Osteocyte (in vitro differentiated cells): ENCODE measurements around the gene CFL1. TPM values are rescaled to one million over a fixed set of nuclear protein-coding genes. Genes with fewer than 3 reads are reported as not detected.

Experiments used
- DNase-seq: peaks from one replicate; pipeline ENCODE4 v3.0.0; 2021; ENCODE audit warnings: mixed read lengths; ENCODE audit not compliant: unreplicated experiment; ENCODE audit errors: extremely low spot score
- H3K27ac Mint-ChIP-seq: one replicate; pipeline ENCODE4 v1.8.0; 2021; ENCODE audit warnings: mild to moderate bottlenecking, mixed read lengths; ENCODE audit not compliant: unreplicated experiment
- H3K27me3 Mint-ChIP-seq: one replicate; pipeline ENCODE4 v1.8.0; 2021; ENCODE audit warnings: mixed read lengths; ENCODE audit not compliant: unreplicated experiment
- H3K36me3 Mint-ChIP-seq: one replicate; pipeline ENCODE4 v1.8.0; 2021; ENCODE audit warnings: mixed read lengths; ENCODE audit not compliant: unreplicated experiment
- H3K4me1 Mint-ChIP-seq: one replicate; pipeline ENCODE4 v1.8.0; 2021; ENCODE audit warnings: mixed read lengths; ENCODE audit not compliant: unreplicated experiment
- H3K4me3 Mint-ChIP-seq: one replicate; pipeline ENCODE4 v1.8.0; 2021; ENCODE audit warnings: mild to moderate bottlenecking, moderate library complexity, mixed read lengths; ENCODE audit not compliant: unreplicated experiment
- H3K9me3 Mint-ChIP-seq: one replicate; pipeline ENCODE4 v1.8.0; 2021; ENCODE audit warnings: mixed read lengths; ENCODE audit not compliant: unreplicated experiment
- total RNA-seq: library from RNA; stranded (reverse); gene quantifications from 2 replicates; pipeline ENCODE4 v1.2.1, GENCODE V29; 2021
- TF ChIP-seq, protein P1 (sequence below): fragments of 200-600 bp; sonication (generic); IDR thresholded peaks from 2 replicates; pipeline ENCODE4 v1.5.0; 2021; ENCODE audit warnings: antibody characterized with exemption, mild to moderate bottlenecking, moderate library complexity

Gene CFL1
- total RNA-seq, 1 donor from 2014 or later: 946 TPM

DNA sequence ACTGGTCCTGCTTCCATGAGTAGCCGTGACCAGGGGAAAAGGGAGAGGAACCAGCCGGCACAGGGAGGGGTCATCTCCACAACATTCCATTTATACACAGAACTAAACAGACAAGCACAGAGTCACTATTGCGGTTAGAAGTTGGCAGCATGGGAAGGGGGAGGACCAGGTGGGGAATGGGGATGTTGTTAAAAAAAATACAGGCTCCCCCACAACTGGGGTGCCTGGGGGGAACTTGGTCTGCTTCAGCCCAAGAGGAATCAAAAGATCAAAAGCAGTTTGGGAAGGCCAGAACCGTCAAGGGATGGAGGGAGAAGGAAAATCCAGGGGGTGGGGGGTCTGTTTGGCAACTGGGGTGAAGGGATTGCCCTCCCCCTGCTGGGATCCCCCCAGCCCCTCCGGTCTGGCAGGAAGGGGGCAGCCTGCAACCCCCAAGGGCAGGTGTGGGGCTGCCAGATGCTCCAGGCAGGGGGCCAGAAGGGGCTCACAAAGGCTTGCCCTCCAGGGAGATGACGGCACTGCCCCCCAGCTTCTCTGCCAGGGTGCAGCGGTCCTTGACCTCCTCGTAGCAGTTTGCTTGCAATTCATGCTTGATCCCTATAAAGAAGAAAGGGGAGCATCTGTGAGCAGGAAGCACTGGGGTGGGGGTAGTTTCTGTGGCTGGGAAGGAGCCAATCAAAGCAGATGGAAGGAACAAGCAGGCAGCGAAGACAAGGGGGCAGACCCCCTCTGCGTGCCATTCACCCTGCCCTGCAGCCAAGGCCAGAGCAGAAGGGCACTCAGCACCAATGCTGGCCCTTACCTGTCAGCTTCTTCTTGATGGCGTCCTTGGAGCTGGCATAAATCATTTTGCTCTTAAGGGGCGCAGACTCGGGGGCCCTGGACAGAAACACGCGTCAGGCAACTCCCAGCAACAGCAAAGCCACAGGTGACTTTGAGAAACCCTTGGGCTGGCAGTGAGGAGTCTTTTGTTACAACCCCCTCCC is 2.8 kb downstream of the CFL1 start:
- no peak for DNase-seq
- Mint-ChIP-seq H3K27ac (no peak overlapping the region), H3K4me3 (peak overlapping the region; percentile 83)

DNA sequence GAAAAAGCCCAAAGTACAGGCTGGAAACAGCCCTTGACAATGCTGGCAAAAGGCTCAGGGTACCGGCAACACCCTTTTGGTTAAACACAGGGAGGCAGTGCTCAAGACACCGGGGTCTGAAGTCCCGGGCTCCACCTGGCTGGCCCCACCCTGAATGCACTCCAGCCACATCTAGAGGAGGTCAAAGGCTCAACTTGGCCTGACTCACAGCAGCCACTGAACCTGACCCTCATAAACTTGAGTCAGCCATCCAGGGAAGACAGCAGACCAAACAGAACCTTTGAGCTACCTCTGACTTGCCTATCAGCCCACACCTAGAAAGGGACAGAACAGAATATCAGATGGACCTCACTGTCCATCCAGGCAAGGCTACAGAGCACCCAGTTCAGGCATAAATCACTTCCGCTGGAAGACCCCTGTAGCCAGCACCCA is 3.8 kb downstream of the CFL1 start:
- no peak for DNase-seq
- peak overlapping the region; percentile 10 for H3K4me3 Mint-ChIP-seq
- H3K27me3 Mint-ChIP-seq: no peaks in the 10 kb centered on the region
- H3K9me3 Mint-ChIP-seq: peaks cover 4% of the 10 kb centered on the region
- peaks cover 49% of the 10 kb centered on the region for H3K36me3 Mint-ChIP-seq
- H3K4me1 Mint-ChIP-seq: peaks cover 29% of the 10 kb centered on the region
- TF ChIP-seq, protein P1, sequence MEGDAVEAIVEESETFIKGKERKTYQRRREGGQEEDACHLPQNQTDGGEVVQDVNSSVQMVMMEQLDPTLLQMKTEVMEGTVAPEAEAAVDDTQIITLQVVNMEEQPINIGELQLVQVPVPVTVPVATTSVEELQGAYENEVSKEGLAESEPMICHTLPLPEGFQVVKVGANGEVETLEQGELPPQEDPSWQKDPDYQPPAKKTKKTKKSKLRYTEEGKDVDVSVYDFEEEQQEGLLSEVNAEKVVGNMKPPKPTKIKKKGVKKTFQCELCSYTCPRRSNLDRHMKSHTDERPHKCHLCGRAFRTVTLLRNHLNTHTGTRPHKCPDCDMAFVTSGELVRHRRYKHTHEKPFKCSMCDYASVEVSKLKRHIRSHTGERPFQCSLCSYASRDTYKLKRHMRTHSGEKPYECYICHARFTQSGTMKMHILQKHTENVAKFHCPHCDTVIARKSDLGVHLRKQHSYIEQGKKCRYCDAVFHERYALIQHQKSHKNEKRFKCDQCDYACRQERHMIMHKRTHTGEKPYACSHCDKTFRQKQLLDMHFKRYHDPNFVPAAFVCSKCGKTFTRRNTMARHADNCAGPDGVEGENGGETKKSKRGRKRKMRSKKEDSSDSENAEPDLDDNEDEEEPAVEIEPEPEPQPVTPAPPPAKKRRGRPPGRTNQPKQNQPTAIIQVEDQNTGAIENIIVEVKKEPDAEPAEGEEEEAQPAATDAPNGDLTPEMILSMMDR: no peak
- no peak overlapping the region for H3K27ac Mint-ChIP-seq

More for the DNA sequence above, 2.8 kb downstream of the CFL1 start:
- H3K27me3 Mint-ChIP-seq: no peaks in the 10 kb centered on the region
- H3K4me1 Mint-ChIP-seq: peaks cover 35% of the 10 kb centered on the region
- H3K9me3 Mint-ChIP-seq: peaks cover 4% of the 10 kb centered on the region
- TF ChIP-seq, protein P1: no peak
- H3K36me3 Mint-ChIP-seq: peaks cover 47% of the 10 kb centered on the region

DNA sequence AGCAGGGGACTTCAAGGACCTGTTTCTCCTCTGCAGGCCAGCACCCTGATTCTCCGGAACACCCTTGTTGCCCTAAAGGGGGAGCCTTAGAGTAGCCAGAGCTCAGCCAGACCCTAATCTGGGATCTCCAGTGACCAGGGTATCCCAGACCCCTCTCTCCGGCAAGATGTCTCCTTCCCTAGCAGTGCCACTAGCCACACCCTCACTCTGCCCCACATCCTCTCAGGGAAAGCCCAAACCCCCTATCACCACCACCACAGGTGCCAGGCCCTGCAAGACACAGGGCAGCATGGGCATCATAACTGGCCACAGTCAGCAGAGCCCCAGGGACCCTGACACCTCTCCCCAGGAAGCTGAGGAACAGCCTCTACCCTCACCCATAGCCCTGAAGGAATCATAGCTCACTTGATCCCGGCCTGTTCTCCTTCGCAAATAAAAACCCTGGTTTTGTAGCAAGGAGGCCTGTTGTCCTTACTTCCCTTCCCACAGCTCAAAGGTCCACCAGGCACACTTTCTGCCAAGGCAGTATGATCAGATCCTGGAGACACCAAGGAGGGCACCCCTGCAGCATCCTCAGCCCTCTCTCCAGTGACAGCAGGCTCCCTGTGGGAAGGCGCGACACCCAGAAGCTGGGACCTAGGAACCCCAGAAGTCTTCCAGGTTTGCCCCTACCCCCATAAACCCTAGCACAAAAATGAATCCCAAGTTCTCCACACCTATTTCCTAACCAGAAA is 4.6 kb downstream of the CFL1 start:
- TF ChIP-seq, protein P1: no peak
- H3K4me1 Mint-ChIP-seq: peaks cover 25% of the 10 kb centered on the region
- no peak overlapping the region for H3K4me3 Mint-ChIP-seq
- no peak for DNase-seq
- peaks cover 49% of the 10 kb centered on the region for H3K36me3 Mint-ChIP-seq
- no peaks in the 10 kb centered on the region for H3K27me3 Mint-ChIP-seq
- no peak overlapping the region for H3K27ac Mint-ChIP-seq
- peaks cover 4% of the 10 kb centered on the region for H3K9me3 Mint-ChIP-seq

DNA sequence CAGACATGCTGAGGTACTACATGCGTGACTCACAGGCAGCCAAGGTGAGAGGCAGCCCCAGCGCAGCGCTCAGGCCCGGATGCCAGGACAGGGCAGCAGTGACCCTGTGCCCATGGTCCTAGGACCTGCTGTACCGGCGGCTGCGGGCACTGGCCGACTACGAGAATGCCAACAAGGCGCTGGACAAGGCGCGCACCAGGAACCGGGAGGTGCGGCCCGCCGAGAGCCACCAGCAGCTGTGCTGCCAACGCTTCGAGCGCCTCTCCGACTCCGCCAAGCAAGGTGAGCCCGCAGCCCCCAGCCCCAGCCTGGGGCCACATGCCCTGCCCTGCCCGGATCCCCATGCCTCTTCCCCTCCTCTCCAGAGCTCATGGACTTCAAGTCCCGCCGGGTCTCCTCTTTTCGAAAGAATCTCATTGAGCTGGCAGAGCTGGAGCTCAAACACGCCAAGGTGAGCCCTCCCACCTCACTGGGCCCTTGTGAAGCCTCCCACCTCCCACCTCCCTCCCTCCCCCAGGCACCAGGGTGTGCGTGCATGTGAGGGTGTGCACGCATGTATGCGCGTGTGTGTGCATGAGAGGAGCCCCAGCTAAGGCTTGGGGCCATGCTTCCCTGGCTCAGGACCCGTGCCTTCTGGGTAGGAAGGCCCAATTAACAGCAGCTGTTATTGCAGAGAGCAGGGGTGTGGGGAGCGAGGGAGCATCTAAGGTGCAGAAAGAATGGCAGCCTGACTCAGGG is 5.3 kb downstream of the CFL1 start:
- Mint-ChIP-seq H3K27me3 (no peaks in the 10 kb centered on the region), H3K27ac (no peak overlapping the region), H3K9me3 (peaks cover 4% of the 10 kb centered on the region), H3K4me3 (no peak overlapping the region), H3K4me1 (peaks cover 23% of the 10 kb centered on the region), H3K36me3 (peaks cover 49% of the 10 kb centered on the region)
- DNase-seq: peak; percentile 85
- TF ChIP-seq, protein P1: no peak
